ENCODE measurements around the gene SGCE.

Gene SGCE

DNA sequence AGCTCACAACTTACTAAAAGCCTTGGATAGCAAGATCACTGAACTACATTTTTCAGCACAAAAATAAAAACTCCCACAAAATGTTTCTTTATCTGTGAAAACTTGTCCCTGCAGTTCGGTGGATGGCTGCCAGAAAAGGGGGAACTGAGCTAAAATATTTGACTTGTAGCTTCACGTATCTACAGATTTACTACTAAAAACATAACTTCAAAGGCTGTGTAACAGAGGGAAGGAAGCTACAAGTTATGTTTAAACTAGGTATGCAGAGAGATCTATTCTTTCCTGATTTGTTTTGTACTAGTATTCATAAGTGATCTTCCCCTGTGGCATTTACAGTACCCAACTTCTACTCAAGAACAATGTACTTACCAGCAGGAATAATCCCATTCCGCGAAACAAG, 25.1 kb downstream of the SGCE start:
- no peak for DNase-seq (ENCODE audit: low read depth, low spot score)

DNA sequence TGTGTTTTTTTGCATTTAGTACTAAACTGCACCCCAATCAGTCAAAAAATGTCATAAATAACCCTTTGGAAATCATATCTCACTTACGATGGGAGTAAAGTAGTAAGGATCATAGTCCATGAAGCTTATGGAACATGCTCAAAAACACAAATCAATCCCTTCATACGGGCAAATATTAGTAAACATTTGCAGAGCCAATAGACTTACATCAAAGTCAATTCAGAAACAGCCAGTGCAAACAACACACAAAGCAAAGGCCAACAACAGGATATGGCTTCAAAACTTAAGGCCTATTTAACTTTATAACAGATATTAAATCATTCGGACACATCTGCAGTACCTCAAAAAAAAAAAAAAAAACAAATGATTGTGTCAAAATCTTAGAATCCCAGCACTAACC, 32.1 kb downstream of the SGCE start:
- no peak for DNase-seq (ENCODE audit: low read depth, low spot score)

DNA sequence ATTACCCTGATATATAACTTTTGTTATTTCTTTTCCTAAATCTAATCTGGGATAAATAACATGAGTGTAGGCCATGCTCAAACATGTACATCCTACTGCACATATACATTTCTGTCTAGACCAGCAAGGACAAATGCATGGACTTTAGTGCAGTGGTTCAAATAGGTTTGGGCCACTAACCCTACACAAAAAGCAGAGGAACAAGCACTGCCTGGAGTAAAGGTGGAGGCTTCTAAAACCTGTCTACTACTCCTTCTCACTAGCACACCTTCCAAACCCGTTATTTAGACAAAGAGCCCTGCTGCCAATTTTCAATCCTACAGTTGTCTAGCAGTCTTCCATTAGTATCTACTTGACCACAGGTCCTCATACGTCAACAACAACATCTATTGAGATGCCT, 34.8 kb downstream of the SGCE start:
- DNase-seq (ENCODE audit: low read depth, low spot score) = no peak

DNA sequence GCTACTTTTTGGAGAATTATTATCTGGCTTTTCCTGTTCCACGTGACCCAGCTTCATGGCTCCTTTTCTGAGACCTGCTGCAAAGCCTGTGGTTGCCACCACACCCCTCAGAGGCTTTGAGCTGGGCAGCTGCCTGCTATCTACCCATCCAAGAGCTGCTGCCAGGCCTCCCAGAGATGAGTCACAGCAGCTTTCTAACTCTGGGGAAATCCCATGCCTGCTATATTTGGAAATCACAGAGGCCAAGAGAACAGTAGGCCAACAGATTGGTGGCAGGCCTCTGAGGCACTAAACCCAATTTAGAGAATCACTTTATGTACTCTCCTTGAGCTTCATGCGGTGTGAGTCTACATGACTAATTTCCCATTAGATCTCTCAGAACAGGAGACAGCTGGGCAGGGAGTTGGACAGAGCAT, 35.2 kb downstream of the SGCE start:
- DNase-seq (ENCODE audit: low read depth, low spot score) = peak; percentile 53

DNA sequence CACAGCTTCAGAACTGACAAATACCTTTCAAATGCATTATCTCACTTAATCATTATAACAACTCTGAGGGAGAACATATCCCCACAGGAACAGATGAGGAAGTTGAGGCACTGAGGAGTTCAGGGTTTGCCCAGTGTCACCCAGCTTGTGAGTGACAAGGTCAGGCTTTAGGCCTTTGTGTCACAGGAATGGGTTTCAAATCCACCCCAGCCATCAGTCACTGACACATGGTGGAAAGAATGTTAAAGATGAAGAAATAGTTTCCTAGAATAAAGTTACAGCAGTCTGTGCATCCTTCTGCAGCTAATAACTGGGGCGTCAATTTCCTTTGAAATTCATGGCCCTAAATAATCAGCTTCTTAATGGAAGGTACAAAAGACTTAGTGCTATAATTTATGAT, 37.8 kb downstream of the SGCE start:
- no peak for DNase-seq (ENCODE audit: low read depth, low spot score)

DNA sequence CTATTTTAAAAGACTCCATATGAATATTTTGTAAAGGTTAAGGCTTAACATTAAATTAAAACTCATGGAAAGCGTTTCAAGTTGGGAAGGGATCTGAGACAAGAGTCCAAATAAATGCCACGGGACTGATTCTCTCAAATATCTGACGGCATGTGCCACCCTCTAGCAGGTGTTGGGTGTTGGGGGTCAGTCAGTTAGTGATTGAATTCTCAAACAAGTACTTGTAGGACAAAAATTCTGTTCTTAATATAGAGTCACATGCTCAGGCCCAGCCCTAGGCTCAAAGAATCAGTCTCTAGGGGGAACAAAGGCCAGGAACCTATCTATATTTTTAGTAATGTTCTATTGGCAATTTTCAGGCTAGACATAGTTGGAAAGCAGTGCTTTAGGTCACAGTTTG, 39.1 kb downstream of the SGCE start:
- no peak for DNase-seq (ENCODE audit: low read depth, low spot score)

DNA sequence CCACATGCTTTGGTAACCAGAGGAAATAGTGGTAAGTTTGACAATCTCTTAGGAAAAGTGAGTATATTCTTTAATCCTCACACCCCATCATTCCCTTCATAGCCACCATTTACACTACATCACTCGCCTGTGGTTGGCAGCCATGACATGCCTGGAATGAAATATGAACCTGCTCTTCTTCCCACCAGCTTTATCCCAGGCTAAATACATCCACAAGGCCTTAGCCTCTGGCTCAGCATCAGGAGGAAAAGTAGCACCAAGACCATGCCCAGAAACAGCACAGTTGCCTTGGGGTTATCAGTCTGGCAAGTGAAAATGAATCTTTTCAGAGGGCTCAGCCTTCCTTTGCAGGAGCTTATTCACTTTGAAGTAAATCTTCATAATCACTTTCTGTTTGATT, 40.3 kb downstream of the SGCE start:
- DNase-seq (ENCODE audit: low read depth, low spot score) = no peak

DNA sequence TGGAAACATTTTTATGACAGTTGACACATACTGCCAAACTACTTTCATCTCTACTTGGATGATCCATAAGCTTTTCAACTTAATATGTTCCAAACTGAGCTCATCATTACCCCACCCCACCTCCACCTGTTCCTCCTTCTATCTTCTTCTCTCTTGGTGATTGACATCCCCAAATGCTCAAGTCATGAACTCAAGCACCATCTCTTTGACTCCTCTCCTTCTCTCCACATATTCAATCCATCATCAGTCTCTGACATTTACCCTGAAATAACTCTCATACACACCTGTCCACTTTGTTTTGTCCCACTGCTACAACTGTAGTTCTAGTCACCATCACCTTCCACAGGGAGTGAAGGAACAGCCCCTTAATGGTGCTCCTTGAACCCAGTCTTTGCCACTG, 43.3 kb downstream of the SGCE start:
- DNase-seq (ENCODE audit: low read depth, low spot score) = no peak

DNA sequence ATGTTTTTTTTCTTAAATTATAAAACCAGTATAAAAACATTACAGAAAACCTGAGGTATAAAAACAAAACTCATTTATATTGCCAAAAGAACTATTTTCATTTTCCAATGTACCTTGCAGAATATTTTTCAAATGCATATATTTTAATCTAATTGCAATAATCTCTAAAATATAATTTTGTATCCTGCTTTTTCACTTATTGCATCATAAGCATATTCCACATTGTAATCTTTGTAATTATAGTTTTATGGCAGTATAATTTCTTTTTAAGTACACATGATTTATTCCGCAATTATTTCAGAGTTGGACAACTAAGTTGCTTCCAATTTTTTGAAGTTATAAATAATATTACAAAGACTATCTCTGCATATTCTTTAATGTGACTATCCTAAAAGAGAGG, 43.7 kb downstream of the SGCE start:
- no peak for DNase-seq (ENCODE audit: low read depth, low spot score)

DNA sequence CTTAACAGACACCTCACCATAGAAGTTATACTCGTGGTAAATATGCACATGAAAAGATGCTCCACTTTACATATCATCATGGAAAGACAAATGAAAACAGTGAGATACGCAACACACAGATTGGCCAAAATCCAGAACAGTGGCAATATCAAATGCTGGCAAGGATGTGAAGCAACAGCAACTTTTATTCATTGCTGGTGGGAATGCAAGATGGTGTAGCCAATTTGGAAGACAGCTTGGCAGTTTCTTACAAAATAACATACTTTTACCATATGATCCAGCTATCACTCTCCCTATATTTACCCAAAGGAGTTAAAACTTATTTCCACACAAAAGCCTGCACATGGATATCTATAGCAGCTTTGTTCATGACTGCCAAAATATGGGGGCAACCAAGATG, 46.4 kb downstream of the SGCE start:
- no peak for DNase-seq (ENCODE audit: low read depth, low spot score)

DNA sequence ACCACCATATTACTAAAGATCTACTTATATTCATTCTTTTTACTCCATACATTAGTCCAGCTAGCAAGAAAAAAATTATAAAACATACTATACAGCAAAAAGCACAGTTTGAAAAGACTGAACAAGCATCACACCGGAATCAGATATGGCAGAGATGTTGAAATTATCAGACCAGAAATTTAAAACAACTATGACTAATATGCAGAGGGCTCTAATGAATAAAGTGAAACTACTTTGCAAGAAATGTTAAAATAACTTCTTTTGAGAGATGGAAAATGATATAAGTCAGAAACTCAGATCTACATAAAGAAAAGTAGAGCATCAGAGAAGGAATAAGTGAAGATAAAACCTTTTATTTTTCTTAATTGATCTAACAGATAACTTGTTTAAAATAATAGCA, 50.9 kb downstream of the SGCE start:
- DNase-seq (ENCODE audit: low read depth, low spot score) = no peak

DNA sequence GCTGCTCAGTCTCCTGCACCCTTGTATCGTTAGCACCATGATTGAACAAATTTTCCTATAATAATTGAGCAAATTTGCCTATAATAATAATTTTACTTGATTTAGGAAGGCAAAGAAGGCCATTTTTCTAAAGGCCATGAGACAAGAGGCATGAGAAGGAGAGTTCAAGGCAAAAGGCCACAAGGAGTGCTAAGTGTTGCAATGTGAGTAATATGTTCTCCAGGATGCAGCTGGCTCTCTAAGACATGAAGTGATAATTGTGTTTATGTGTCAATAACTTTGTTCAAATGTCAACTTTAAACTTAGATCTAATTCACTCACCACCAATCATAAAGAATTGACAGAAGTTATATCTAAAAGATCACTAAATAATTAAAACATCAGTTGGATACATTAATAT, 53.8 kb downstream of the SGCE start:
- no peak for DNase-seq (ENCODE audit: low read depth, low spot score)

DNA sequence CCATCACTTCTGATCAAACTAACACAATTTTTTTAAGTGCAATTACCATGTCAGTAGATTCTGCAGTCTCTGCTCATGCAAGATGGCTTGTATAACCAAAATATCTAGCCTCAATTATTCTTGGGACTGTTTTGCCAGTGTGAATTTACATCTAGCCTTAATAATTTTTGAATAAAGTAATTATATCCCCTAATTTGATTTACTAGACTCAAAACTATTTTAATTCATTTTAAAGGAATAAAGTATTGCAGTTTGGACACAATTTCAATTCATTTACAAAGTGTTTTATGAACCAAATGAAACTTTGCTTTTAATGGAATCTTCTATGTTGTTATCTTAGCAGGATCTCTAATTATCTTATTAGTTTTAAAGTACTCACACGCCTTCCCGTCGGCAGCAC, 55.7 kb downstream of the SGCE start:
- DNase-seq (ENCODE audit: low read depth, low spot score) = no peak

DNA sequence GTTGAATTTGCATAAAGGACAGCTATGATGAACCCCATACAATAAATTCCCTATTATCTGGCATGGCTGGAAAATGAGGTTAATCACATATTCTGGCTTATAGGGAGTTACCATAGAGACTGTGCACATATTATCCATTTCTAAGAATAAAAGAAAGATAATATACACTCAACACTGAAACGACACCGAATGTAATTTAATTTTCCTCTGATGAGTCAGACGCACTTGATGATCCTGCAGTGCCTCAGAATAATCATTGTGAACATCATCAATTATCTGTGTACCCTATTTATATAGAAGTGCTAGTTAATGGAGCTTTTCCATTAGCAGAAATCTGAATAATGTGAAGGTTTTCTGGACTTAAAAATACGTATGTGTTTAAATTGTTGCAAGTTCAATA, 60.2 kb downstream of the SGCE start:
- DNase-seq (ENCODE audit: low read depth, low spot score) = no peak

DNA sequence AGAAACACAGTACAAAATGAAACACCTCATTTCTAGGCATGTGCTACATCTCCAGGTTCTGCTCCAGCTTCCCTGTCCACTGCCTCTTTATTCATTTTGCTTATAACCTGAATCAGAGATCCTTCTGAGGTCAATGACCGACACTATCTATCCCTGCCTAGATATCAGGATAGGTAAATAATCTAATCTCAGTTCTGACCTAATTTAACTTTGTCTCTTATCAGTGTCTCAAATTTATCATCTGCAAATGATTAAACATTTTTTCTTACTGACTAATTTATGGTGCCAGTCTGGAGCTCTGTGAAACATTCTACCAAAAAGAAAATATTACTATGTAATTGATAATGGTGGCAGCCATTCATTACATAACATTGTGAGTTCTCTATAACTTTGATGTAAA, 61.1 kb downstream of the SGCE start:
- DNase-seq (ENCODE audit: low read depth, low spot score) = no peak

DNA sequence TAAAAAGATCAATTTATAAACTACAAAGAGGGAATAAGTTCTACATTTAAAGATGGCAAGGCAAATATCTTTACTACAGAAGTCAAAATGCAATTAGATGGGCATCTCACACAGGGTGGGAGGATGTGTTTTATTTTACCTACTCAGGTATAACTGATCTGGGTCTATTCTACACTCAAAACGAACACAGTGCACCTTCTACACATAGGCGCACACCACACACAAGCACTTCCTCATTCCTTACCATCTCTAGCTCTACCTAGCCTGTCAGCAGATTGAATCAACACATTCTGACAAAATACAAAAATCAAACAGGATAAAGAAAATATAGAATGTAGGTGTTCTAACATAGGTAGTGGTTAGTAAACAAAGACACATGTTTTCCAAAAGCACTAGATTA, 64.8 kb downstream of the SGCE start:
- DNase-seq (ENCODE audit: low read depth, low spot score) = no peak

DNA sequence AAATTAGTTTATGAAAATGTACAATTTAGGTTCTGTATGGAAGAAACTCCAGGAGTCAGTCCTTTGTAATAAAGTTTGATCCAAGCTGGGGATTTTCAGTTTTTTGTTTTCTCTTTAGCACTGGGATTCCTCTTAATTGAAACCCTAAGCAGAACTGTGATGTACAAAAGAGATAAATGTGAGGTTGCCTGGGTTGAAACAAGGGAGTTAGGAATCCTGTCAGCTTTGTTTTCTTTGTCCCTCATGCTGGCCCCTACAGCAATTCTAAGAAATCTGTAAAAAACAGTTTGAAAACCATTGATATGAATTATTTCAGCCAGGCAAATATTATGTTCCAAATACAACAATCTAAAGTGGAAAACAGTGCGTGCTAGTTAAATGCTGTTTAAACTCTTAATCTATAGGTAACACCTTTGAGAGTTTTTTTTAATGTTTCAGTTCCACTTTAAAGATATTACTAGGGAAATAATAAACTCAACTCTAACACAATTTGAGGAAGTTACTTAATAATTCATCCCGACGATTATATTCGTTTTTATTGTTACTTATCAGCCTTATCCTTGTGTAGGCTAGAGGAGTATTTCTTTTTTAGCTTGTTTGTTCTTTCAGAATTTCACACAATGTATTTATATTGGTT, 65.3 kb downstream of the SGCE start:
- DNase-seq (ENCODE audit: low read depth, low spot score) = no peak

DNA sequence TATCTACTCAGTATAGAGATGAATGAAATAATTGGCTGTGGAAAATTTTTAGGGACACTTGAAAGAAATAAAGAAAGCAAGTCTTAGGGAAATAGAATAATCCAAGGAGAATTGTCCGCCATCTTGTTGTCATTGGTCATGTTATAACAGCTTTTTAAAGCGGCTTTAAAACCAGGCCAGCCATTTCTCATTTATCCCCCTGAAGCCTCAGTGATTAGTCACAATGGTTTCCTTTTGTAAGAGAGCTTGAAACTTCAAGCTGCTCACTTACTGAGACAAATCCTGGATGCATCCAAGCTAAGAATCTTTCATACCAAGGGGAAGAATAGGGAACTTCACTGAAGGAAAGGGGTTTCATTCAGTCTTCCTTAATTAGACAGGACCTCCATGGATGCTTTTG, 67.9 kb downstream of the SGCE start:
- DNase-seq (ENCODE audit: low read depth, low spot score) = no peak

DNA sequence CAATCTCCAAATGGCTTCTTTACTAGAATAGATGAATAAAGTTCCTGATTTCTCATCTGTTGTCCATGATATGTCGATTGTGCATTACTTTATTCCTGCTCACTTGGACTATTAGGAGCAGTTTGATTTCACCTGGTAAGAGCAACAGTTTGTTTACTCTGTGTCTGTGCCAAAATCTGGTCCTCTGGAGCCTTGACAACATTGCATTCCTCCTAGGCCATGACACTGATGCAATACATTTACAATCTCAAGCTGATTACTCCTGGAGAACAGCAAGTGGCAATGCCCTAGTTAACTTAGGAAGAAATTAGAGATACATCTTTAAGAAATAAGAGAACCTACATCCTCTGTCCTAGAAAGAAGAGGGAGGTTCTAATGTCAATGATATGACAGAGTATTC, 71.8 kb downstream of the SGCE start:
- DNase-seq (ENCODE audit: low read depth, low spot score) = no peak

DNA sequence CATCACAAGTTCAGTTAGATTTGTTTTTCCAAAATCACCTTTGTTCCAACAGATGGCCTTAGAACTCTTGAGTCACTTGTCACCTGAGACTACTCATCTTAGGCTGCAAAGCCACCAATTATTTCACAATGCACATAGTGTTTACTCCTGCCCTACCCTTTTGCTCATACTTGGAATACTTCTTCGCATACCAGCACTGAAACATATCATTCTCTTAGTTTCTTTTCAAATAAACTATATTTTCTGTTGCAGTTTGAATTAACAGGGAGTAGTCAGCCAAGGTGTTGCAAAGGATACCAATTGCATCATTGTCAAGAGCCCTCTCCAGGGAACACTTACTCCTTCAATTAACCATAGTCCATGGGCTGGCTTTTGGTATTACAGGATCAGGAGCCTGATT, 75.3 kb downstream of the SGCE start:
- DNase-seq (ENCODE audit: low read depth, low spot score) = no peak

DNA sequence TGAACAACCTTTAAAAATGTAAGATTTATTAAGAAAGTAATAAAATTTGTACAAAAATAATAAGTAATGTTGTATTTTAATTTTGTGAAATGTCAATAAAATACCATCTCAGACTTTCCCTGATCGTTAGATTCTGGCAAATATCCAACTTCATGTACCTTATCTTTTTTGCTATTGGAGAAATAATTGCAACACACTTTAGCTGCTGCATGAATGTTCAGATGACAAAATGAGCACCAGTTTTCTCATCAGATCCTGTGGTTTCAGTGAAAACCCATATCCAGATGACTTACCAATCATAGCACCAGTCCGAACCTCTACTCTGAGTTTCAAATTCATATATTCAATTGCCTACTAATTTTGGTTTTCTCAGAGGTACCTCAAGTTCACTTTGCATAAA, 76.5 kb downstream of the SGCE start:
- DNase-seq (ENCODE audit: low read depth, low spot score) = no peak

DNA sequence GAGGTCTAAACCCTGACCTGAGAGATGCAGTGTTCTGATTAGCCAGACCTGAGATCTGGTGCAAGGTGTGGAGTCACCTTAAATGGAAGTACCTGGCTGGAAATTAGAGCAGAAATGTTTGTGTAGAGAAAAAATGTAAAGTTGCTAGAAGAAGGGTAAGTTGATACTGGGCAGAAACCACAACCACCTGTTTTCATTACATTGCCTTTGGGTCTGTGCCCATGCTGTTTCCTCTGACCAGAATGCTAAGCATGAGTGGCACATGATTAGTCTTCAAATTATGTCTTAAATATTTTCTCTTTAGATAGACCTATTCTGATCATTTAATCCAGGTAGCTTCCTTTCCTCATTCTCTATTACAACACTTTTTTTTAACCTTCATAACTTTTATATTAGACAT, 77.3 kb downstream of the SGCE start:
- DNase-seq (ENCODE audit: low read depth, low spot score) = no peak

DNA sequence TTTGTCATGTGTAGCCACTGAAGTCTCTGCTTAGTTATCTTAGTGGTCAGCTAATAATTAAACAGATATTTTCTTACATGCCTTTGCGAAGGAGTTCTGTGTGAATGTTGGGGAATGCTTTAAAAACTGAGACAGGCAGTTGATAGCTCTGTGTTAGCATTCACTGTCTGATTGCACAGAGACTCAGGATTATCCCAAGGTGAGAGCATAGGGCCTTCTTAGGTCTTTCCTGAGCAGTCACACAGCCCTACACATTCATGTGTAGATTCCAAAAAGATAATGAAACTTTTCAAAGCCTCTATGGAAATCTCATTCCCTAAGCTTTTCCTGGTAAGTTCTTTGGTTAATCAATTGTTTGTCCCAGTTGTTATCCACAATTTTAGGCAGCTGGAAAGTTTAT, 78.6 kb downstream of the SGCE start:
- no peak for DNase-seq (ENCODE audit: low read depth, low spot score)

DNA sequence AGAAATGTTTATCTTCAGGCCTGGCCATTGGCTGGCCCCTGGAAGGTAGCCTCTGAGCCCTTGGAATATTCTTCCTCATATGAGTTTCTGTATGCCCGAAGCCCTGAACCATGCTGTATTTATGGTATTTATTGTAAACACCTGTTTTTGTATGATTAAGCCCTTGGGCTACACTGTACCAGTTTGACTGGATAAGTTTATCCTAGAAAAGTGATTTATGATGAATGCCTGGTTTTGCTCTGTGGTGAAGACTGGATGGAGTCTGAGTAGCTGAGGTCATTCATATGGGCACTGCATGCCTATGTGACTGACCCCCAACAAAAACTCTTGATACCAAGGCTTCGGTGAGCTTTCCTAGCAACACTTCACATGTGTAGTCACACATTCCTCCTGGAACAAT, 79.6 kb downstream of the SGCE start:
- DNase-seq (ENCODE audit: low read depth, low spot score) = peak; percentile 10

DNA sequence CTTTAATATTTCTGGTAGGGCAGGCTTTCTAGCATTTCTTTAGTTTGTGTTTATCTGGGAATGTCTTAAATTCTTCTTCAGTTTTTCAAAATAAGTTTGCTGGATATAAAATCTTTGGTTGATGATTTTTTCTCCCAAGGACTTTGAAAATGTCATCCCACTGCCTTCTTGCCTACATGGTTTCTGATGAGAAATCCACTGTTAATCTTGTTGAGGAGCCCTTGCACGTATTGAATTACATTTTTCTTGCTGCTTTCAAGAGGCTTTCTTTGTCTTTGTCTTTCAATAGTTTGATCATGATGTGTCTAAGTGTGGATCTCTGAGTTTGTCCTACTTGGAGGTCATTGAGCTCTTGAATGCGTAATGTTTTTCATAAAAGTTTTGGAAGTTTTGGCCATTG, 80.3 kb downstream of the SGCE start:
- DNase-seq (ENCODE audit: low read depth, low spot score) = no peak
